Prostate gland (tissue), 2 donors: Measurements from ENCODE around the gene KCNJ2. TPM values are rescaled to one million over a fixed set of nuclear protein-coding genes. Genes with fewer than 3 reads are reported as not detected.

Experiments
- DNase-seq: peaks from one replicate; pipeline ENCODE4 v3.0.0-alpha.2; 2019; ENCODE audit warnings: low spot score
- H3K27ac ChIP-seq, 2 donors: fragments of 200-600 bp; sonication (generic); 2 replicates each; pipeline ENCODE4 v1.5.1; 2017 to 2019
- H3K27me3 ChIP-seq: fragments of 200-600 bp; sonication (generic); replicated peaks from 2 replicates; pipeline ENCODE4 v1.5.1; 2019; ENCODE audit not compliant: insufficient read depth
- H3K36me3 ChIP-seq, 2 donors: fragments of 200-600 bp; sonication (generic); 1 replicate in 1 of 2; 2 replicates in 1 of 2; pipeline versions ENCODE4 v1.5.1 to v1.8.1; 2017 to 2019
- H3K4me1 ChIP-seq: fragments of 200-600 bp; sonication (generic); replicated peaks from 2 replicates; pipeline ENCODE4 v1.5.1; 2019
- H3K4me3 ChIP-seq, 2 donors: fragments of 200-600 bp; sonication (generic); 2 replicates each; pipeline ENCODE4 v1.5.1; 2017 to 2019
- H3K9me3 ChIP-seq: fragments of 200-600 bp; sonication (generic); 2 replicates; pipeline ENCODE4 v1.5.1; 2017
- CTCF ChIP-seq, 4 experiments: fragments of 200-600 bp in 2 of 4; fragments of 450-650 bp in 2 of 4; sonication (generic) in 2 of 4; IDR thresholded peaks; 1 replicate in 3 of 4; 2 replicates in 1 of 4; pipeline ENCODE4 v1.5.1; 2016 to 2019; ENCODE audit warnings: antibody characterized with exemption in 4 of 4, mild to moderate bottlenecking in 2 of 4, moderate library complexity in 2 of 4
- POLR2A ChIP-seq: fragments of 450-650 bp; IDR thresholded peaks from one replicate; pipeline ENCODE4 v1.6.1; 2016; ENCODE audit warnings: antibody characterized with exemption, mild to moderate bottlenecking
- POLR2AphosphoS5 ChIP-seq: sonication (generic); formaldehyde crosslinking; IDR thresholded peaks from one replicate; pipeline ENCODE4 v1.6.1; 2017; ENCODE audit warnings: antibody characterized with exemption
- WGBS: methylation state at CpG from one replicate; pipeline ENCODE4 v1.1.5; 2018; 5-methylcytosine and 5-hydroxymethylcytosine counted together
- intact Hi-C: fragments of 100-400 bp; cut with DNase I; formaldehyde crosslinking; loops from one replicate; pipeline ENCODE4 v1.14.2; 2022
- total RNA-seq, 2 donors: library from RNA; depleted of rRNA; stranded (reverse); fragments of >200 nt; gene quantifications; one replicate each; pipeline ENCODE4 v1.1.0, GENCODE V29; 2016

Gene KCNJ2
- total RNA-seq, 2 donors from 2014 or later, result 2.6 to 3.1 TPM

GRCh38 chr17:70172449-70172848, 3.1 kb downstream of the KCNJ2 start:
- DNase-seq, result no peak

GRCh38 chr17:70172923-70173322, 3.6 kb downstream of the KCNJ2 start:
- H3K27me3 ChIP-seq, result no peaks in the 10 kb centered on the region
- 52% methylated on average over 2 of the region's 2 CpGs for WGBS
- DNase-seq, result no peak
- H3K4me3 ChIP-seq, result no peak overlapping the region
- intact Hi-C loops, result no loop called here
- H3K9me3 ChIP-seq, result no peaks in the 10 kb centered on the region
- no peaks in the 10 kb centered on the region for H3K4me1 ChIP-seq
- H3K27ac ChIP-seq, result no peak overlapping the region
- no peaks in the 10 kb centered on the region for H3K36me3 ChIP-seq
- TF ChIP-seq POLR2AphosphoS5 (no peak), CTCF (IDR thresholded peaks at IDR 0.05) (no peak), POLR2A (no peak)

More at GRCh38 chr17:70172449-70172848, 3.1 kb downstream of the KCNJ2 start:
- Histone ChIP-seq H3K9me3 (no peaks in the 10 kb centered on the region), H3K4me1 (no peaks in the 10 kb centered on the region), H3K36me3 (no peaks in the 10 kb centered on the region), H3K4me3 (no peak overlapping the region), H3K27me3 (no peaks in the 10 kb centered on the region), H3K27ac (no peak overlapping the region)
- intact Hi-C loops, result no loop called here
- TF ChIP-seq POLR2A (no peak), CTCF (IDR thresholded peaks at IDR 0.05) (no peak), POLR2AphosphoS5 (no peak)
- WGBS, result 29% methylated on average over 2 of the region's 2 CpGs

- no peak for DNase-seq
- H3K27me3 ChIP-seq, result no peaks in the 10 kb centered on the region
- intact Hi-C loops, result no loop called here
- no peak overlapping the region for H3K27ac ChIP-seq
- no peaks in the 10 kb centered on the region for H3K4me1 ChIP-seq
- TF ChIP-seq CTCF (IDR thresholded peaks at IDR 0.05) (no peak), POLR2AphosphoS5 (no peak), POLR2A (no peak)
- H3K36me3 ChIP-seq, result no peaks in the 10 kb centered on the region
- 33% methylated on average over 4 of the region's 4 CpGs for WGBS
- H3K4me3 ChIP-seq, result no peak overlapping the region
- H3K9me3 ChIP-seq, result no peaks in the 10 kb centered on the region
Measured at GRCh38 chr17:70173681-70174080, 4.3 kb downstream of the KCNJ2 start.

- WGBS, result 46% methylated on average over 5 of the region's 5 CpGs
- H3K4me3 ChIP-seq, result no peak overlapping the region
- no peaks in the 10 kb centered on the region for H3K36me3 ChIP-seq
- DNase-seq, result no peak
- H3K9me3 ChIP-seq, result no peaks in the 10 kb centered on the region
- no peak overlapping the region for H3K27ac ChIP-seq
- no peaks in the 10 kb centered on the region for H3K4me1 ChIP-seq
- intact Hi-C loops, result no loop called here
- no peaks in the 10 kb centered on the region for H3K27me3 ChIP-seq
- TF ChIP-seq CTCF (IDR thresholded peaks at IDR 0.05), result no peak
- no peak for TF ChIP-seq POLR2A
- TF ChIP-seq POLR2AphosphoS5, result no peak
Measured at GRCh38 chr17:70181376-70181775, 12.0 kb downstream of the KCNJ2 start.

GRCh38 chr17:70181866-70182265, 12.5 kb downstream of the KCNJ2 start:
- Histone ChIP-seq H3K27ac (no peak overlapping the region), H3K27me3 (no peaks in the 10 kb centered on the region), H3K36me3 (no peaks in the 10 kb centered on the region), H3K9me3 (no peaks in the 10 kb centered on the region), H3K4me1 (no peaks in the 10 kb centered on the region), H3K4me3 (no peak overlapping the region)
- DNase-seq, result no peak
- no peak for TF ChIP-seq CTCF (IDR thresholded peaks at IDR 0.05)
- TF ChIP-seq POLR2AphosphoS5, result no peak
- no peak for TF ChIP-seq POLR2A
- 91% methylated on average over 3 of the region's 3 CpGs for WGBS
- intact Hi-C loops, result no loop called here
